Body of pancreas (tissue), 4 donors: ENCODE measurements around the gene PNPLA5. TPM values are rescaled to one million over a fixed set of nuclear protein-coding genes. Genes with fewer than 3 reads are reported as not detected.

Source experiments
- ATAC-seq: fragments of 150-250 bp; one replicate; pipeline ENCODE4 v1.9.1; 2016
- DNase-seq, 4 donors: peaks; one replicate each; pipeline ENCODE4 v3.0.0-alpha.2; 2019
- H3K27ac ChIP-seq, 4 donors: fragments of 200-600 bp; sonication (generic); 1 replicate in 3 of 4; 2 replicates in 1 of 4; pipeline versions ENCODE4 v1.5.1 to v1.6.1; 2016 to 2019; ENCODE audit warnings: mild to moderate bottlenecking in 1 of 4, mixed read lengths in 1 of 4, moderate library complexity in 1 of 4
- H3K27me3 ChIP-seq, 2 donors: fragments of 200-600 bp; sonication (generic); one replicate each; pipeline ENCODE4 v1.6.0; 2016; ENCODE audit warnings: mild to moderate bottlenecking in 1 of 2
- H3K36me3 ChIP-seq, 2 donors: fragments of 200-600 bp; sonication (generic); replicated peaks in 1 of 2; 2 replicates each; pipeline ENCODE4 v1.5.1; 2016; ENCODE audit warnings: low read depth in 2 of 2; ENCODE audit not compliant: insufficient read depth in 1 of 2
- H3K4me1 ChIP-seq: fragments of 200-600 bp; sonication (generic); one replicate; pipeline ENCODE4 v1.6.0; 2016
- H3K4me3 ChIP-seq, 2 donors: fragments of 200-600 bp; sonication (generic); 1 replicate in 1 of 2; 2 replicates in 1 of 2; pipeline ENCODE4 v1.5.1; 2016 to 2019
- H3K9me3 ChIP-seq, 3 donors: fragments of 200-600 bp; sonication (generic); 1 replicate in 2 of 3; 2 replicates in 1 of 3; pipeline ENCODE4 v1.5.1; 2016
- POLR2A ChIP-seq, 3 donors: fragments of 450-650 bp; IDR thresholded peaks; one replicate each; pipeline ENCODE4 v1.6.1; 2016; ENCODE audit warnings: antibody characterized with exemption in 3 of 3, mild to moderate bottlenecking in 2 of 3
- WGBS, 2 donors: methylation state at CpG; one replicate each; pipeline ENCODE4 v1.1.5; 2017; 5-methylcytosine and 5-hydroxymethylcytosine counted together
- intact Hi-C: fragments of 100-400 bp; cut with DNase I; formaldehyde crosslinking; loops from one replicate; pipeline ENCODE4 v1.15.1; 2023
- total RNA-seq, 2 donors: library from RNA; depleted of rRNA; stranded (reverse); fragments of >200 nt; gene quantifications; one replicate each; pipeline ENCODE4 v1.1.0, GENCODE V29; 2016
- TF ChIP-seq, protein P1 (sequence below), 7 experiments: fragments of 450-650 bp in 4 of 7; fragments of 200-600 bp in 3 of 7; sonication (generic) in 3 of 7; IDR thresholded peaks; one replicate each; pipeline ENCODE4 v1.5.1; 2016 to 2019; ENCODE audit warnings: antibody characterized with exemption in 7 of 7

The PNPLA5 gene
- total RNA-seq, 2 donors from 2014 or later: not detected

DNA sequence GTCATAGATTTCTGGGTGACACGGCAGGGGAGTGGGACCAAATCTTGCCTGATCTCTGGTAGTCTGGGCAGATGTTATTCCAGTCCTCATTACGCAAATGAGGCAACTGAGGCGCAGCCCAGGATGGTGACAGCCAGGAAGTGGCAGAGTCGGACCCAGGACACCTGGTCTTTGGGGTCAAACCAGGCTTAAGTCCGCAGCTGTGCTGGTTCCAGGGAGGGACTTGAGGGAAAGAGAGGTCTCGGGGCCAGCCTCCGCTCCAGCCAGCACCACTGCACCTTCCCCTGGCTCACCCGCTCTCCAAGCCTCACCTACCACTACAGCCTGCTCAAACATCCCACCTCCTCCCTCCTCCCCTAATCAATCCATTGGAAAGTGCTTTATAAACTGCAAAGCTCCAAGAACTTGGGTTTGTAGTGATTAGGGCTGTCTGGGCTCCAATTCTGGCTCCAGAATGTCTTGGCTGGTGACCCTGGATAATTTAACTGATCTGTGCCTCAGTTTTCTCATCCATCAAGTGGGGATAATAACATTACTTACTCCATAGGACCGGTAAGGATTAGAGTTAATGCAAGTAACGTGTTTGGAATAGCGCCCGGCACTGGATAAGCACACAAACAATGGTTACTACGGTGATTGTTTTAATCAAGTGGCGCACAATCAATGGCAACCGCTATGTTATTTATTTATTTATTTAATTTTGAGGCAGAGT is 526 bp upstream of the PNPLA5 start:
- no peak overlapping the region for H3K27ac ChIP-seq
- DNase-seq (no peak), ATAC-seq (no peak)
- peaks cover 9% of the 10 kb centered on the region for H3K4me1 ChIP-seq
- H3K36me3 ChIP-seq: no peaks in the 10 kb centered on the region
- no peak overlapping the region for H3K4me3 ChIP-seq
- intact Hi-C loops: no loop called here
- H3K9me3 ChIP-seq: no peaks in the 10 kb centered on the region
- 18 to 31% methylated on average over 9 to 15 of the region's 15 CpGs for WGBS, 2 donors
- H3K27me3 ChIP-seq: peaks cover 0 to 16% of the 10 kb centered on the region in 2 donors
- no peak for TF ChIP-seq POLR2A (IDR thresholded peaks at IDR 0.05)
- TF ChIP-seq, protein P1, sequence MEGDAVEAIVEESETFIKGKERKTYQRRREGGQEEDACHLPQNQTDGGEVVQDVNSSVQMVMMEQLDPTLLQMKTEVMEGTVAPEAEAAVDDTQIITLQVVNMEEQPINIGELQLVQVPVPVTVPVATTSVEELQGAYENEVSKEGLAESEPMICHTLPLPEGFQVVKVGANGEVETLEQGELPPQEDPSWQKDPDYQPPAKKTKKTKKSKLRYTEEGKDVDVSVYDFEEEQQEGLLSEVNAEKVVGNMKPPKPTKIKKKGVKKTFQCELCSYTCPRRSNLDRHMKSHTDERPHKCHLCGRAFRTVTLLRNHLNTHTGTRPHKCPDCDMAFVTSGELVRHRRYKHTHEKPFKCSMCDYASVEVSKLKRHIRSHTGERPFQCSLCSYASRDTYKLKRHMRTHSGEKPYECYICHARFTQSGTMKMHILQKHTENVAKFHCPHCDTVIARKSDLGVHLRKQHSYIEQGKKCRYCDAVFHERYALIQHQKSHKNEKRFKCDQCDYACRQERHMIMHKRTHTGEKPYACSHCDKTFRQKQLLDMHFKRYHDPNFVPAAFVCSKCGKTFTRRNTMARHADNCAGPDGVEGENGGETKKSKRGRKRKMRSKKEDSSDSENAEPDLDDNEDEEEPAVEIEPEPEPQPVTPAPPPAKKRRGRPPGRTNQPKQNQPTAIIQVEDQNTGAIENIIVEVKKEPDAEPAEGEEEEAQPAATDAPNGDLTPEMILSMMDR (IDR thresholded peaks at IDR 0.05): no peak

GRCh38 chr22:43890901-43891331 is 897 bp downstream of the PNPLA5 start:
- intact Hi-C loops: no loop called here
- H3K4me3 ChIP-seq: no peak overlapping the region
- TF ChIP-seq, protein P1 (IDR thresholded peaks at IDR 0.05): no peak
- TF ChIP-seq POLR2A (IDR thresholded peaks at IDR 0.05): no peak
- H3K27ac ChIP-seq: no peak overlapping the region
- H3K27me3 ChIP-seq: peaks cover 0 to 16% of the 10 kb centered on the region in 2 donors
- no peaks in the 10 kb centered on the region for H3K9me3 ChIP-seq
- 0 to 10% methylated on average over 6 to 24 of the region's 24 CpGs for WGBS, 2 donors
- no peak for ATAC-seq
- no peak for DNase-seq
- peaks cover 9% of the 10 kb centered on the region for H3K4me1 ChIP-seq
- H3K36me3 ChIP-seq: no peaks in the 10 kb centered on the region

DNA sequence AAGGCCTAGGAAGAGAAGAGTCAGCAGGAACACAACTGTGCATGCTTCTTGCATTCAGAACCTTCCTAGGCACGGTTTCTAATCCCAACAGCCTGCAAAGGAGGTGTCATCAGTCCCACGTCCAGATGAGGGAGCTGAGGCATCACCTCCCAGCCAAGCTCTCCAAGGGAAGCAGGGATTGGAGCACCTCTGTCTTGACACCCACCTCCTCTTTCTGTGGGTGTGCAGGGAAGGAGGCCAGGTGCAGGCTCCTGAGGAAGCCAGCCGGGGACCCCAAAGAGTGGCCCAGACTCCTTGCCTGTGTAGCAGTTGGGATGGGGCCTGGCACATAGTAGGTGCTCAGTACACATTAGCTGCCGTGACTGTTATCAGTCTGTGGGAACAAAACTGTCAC is 2.0 kb downstream of the PNPLA5 start:
- H3K9me3 ChIP-seq: no peaks in the 10 kb centered on the region
- H3K27ac ChIP-seq: no peak overlapping the region
- H3K4me1 ChIP-seq: peaks cover 9% of the 10 kb centered on the region
- no peak for TF ChIP-seq POLR2A (IDR thresholded peaks at IDR 0.05)
- TF ChIP-seq, protein P1 (IDR thresholded peaks at IDR 0.05): no peak
- 0 to 39% methylated on average over 1 to 4 of the region's 4 CpGs for WGBS, 2 donors
- ATAC-seq (no peak), DNase-seq (no peak)
- peaks cover 0 to 16% of the 10 kb centered on the region in 2 donors for H3K27me3 ChIP-seq
- intact Hi-C loops: no loop called here
- no peak overlapping the region for H3K4me3 ChIP-seq
- H3K36me3 ChIP-seq: no peaks in the 10 kb centered on the region

DNA sequence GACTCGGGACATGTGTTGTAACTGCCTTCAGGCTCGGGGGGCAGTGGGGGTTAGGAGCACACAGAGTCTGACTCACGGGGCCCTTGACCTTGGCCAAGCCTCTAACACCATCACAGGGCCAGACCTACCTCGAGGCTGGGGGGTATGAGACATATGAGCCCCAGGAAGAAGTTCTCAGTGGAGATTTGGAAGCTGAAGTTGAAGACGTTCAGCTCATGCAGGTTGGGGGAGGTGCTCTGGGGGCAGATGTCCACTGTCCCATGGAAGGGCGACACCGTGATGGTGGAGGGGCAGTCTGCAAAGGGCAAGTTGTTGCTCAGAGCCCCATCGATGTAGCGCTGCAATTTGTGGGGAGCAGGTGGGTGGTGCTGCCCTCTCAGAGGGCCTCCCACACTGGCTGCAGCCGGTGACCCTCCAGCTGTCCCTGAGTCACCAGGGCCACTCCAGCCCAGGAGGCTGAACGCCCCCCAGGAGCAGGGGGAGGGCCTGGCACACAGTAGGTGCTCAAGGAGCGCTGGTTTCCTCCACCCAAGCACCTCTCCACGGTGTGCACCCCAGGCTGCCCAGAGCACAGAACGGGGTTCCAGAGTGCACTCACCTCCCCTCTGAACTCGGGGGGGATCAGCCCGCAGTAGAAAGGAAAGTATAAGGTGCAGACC is 2.5 kb downstream of the PNPLA5 start:
- 25 to 50% methylated on average over 5 to 16 of the region's 16 CpGs for WGBS, 2 donors
- TF ChIP-seq POLR2A (IDR thresholded peaks at IDR 0.05): no peak
- TF ChIP-seq, protein P1 (IDR thresholded peaks at IDR 0.05): no peak
- Histone ChIP-seq H3K36me3 (no peaks in the 10 kb centered on the region), H3K4me1 (peaks cover 9% of the 10 kb centered on the region), H3K27me3 (peaks cover 0 to 16% of the 10 kb centered on the region in 2 donors), H3K27ac (no peak overlapping the region), H3K9me3 (no peaks in the 10 kb centered on the region), H3K4me3 (no peak overlapping the region)
- ATAC-seq: no peak
- intact Hi-C loops: no loop called here
- no peak for DNase-seq
